ENCODE results near the gene E2F1.

DNA sequence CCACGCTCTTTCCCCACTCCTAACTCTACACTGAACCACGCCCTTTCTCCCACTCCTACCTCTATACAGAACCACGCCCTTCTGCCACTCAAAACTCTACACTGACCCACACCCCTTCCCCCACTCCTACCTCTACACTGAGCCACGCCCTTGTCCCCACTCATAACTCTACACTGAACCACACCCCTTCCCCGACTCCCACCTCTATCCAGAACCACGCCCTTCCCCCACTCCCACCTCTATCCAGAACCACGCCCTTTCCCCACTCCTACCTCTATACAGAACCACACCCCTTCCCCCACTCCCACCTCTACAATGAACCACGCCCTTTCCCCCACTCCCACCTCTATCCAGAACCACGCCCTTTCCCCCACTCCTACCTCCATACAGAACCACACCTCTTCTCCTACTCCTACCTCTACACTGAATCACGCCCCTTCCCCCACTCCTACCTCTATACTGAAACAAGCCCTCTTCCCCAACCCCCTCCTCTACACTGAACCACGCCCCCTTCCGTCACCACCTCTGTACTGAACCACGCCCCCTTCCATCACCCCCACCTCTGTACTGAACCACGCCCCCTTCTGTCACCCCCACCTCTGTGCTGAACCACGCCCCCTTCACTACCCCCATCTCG is 23.8 kb upstream of the E2F1 start:
- TF ChIP-seq, protein P1, sequence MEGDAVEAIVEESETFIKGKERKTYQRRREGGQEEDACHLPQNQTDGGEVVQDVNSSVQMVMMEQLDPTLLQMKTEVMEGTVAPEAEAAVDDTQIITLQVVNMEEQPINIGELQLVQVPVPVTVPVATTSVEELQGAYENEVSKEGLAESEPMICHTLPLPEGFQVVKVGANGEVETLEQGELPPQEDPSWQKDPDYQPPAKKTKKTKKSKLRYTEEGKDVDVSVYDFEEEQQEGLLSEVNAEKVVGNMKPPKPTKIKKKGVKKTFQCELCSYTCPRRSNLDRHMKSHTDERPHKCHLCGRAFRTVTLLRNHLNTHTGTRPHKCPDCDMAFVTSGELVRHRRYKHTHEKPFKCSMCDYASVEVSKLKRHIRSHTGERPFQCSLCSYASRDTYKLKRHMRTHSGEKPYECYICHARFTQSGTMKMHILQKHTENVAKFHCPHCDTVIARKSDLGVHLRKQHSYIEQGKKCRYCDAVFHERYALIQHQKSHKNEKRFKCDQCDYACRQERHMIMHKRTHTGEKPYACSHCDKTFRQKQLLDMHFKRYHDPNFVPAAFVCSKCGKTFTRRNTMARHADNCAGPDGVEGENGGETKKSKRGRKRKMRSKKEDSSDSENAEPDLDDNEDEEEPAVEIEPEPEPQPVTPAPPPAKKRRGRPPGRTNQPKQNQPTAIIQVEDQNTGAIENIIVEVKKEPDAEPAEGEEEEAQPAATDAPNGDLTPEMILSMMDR (IDR thresholded peaks at IDR 0.05; ENCODE audit: low read depth, low read length, poor library complexity, severe bottlenecking), result no peak
- no peak for TF ChIP-seq EZH2phosphoT487 (IDR thresholded peaks at IDR 0.05; ENCODE audit: borderline replicate concordance, low read length)

All from DOHH2 (cell line).